ENCODE measurements around the gene METTL22.

METTL22 gene

GRCh38 chr16:8590811-8591210, 30.7 kb upstream of the METTL22 start:
- peaks cover 3% of the 10 kb centered on the region for H3K27me3 ChIP-seq (ENCODE audit: insufficient read depth, low read length, poor library complexity)
- TF ChIP-seq EZH2 (IDR thresholded peaks at IDR 0.05; ENCODE audit: borderline replicate concordance, low read depth, low read length, severe bottlenecking): no peak
- no peak for ATAC-seq (ENCODE audit: insufficient read depth, low read depth)
- H3K79me2 ChIP-seq (ENCODE audit: insufficient read depth, low read length): no peaks in the 10 kb centered on the region
- H3K27ac ChIP-seq (ENCODE audit: low read length): no peak overlapping the region
- H3K4me3 ChIP-seq (ENCODE audit: low read depth in 1 of 2, low read length in 2 of 2): no peak overlapping the region
- H3K36me3 ChIP-seq (ENCODE audit: insufficient read depth, low read length): no peaks in the 10 kb centered on the region
- no peak overlapping the region for H2AFZ ChIP-seq (ENCODE audit: low read depth, low read length)
- DNase-seq: no peak
- H3K4me1 ChIP-seq (ENCODE audit: insufficient read depth, low read length): no peaks in the 10 kb centered on the region
- no peak overlapping the region for H3K9ac ChIP-seq (ENCODE audit: low read depth, low read length)
- no peaks in the 10 kb centered on the region for H4K20me1 ChIP-seq (ENCODE audit: insufficient read depth, low read length)
- H3K9me3 ChIP-seq (ENCODE audit: insufficient read depth, low read length, severe bottlenecking): no peaks in the 10 kb centered on the region
- no peak overlapping the region for H3K4me2 ChIP-seq (ENCODE audit: insufficient read depth, low read length)

GRCh38 chr16:8591451-8591850, 30.0 kb upstream of the METTL22 start:
- TF ChIP-seq EZH2 (IDR thresholded peaks at IDR 0.05; ENCODE audit: borderline replicate concordance, low read depth, low read length, severe bottlenecking): no peak
- H3K9me3 ChIP-seq (ENCODE audit: insufficient read depth, low read length, severe bottlenecking): no peaks in the 10 kb centered on the region
- no peaks in the 10 kb centered on the region for H3K27me3 ChIP-seq (ENCODE audit: insufficient read depth, low read length, poor library complexity)
- H3K4me1 ChIP-seq (ENCODE audit: insufficient read depth, low read length): no peaks in the 10 kb centered on the region
- H3K4me3 ChIP-seq (ENCODE audit: low read depth in 1 of 2, low read length in 2 of 2): no peak overlapping the region
- DNase-seq (no peak), ATAC-seq (ENCODE audit: insufficient read depth, low read depth) (no peak)
- H3K79me2 ChIP-seq (ENCODE audit: insufficient read depth, low read length): no peaks in the 10 kb centered on the region
- no peaks in the 10 kb centered on the region for H3K36me3 ChIP-seq (ENCODE audit: insufficient read depth, low read length)
- no peaks in the 10 kb centered on the region for H4K20me1 ChIP-seq (ENCODE audit: insufficient read depth, low read length)
- no peak overlapping the region for H2AFZ ChIP-seq (ENCODE audit: low read depth, low read length)
- H3K27ac ChIP-seq (ENCODE audit: low read length): no peak overlapping the region
- no peak overlapping the region for H3K9ac ChIP-seq (ENCODE audit: low read depth, low read length)
- no peak overlapping the region for H3K4me2 ChIP-seq (ENCODE audit: insufficient read depth, low read length)

- Histone ChIP-seq H3K36me3 (ENCODE audit: insufficient read depth, low read length) (no peaks in the 10 kb centered on the region), H3K9me3 (ENCODE audit: insufficient read depth, low read length, severe bottlenecking) (no peaks in the 10 kb centered on the region), H4K20me1 (ENCODE audit: insufficient read depth, low read length) (no peaks in the 10 kb centered on the region), H3K79me2 (ENCODE audit: insufficient read depth, low read length) (no peaks in the 10 kb centered on the region), H2AFZ (ENCODE audit: low read depth, low read length) (no peak overlapping the region), H3K9ac (ENCODE audit: low read depth, low read length) (no peak overlapping the region), H3K27me3 (ENCODE audit: insufficient read depth, low read length, poor library complexity) (no peaks in the 10 kb centered on the region), H3K4me2 (ENCODE audit: insufficient read depth, low read length) (no peak overlapping the region), H3K4me1 (ENCODE audit: insufficient read depth, low read length) (no peaks in the 10 kb centered on the region), H3K4me3 (ENCODE audit: low read depth in 1 of 2, low read length in 2 of 2) (no peak overlapping the region), H3K27ac (ENCODE audit: low read length) (no peak overlapping the region)
- DNase-seq (no peak), ATAC-seq (ENCODE audit: insufficient read depth, low read depth) (no peak)
- no peak for TF ChIP-seq EZH2 (IDR thresholded peaks at IDR 0.05; ENCODE audit: borderline replicate concordance, low read depth, low read length, severe bottlenecking)
- no peak for TF ChIP-seq CTCF (IDR thresholded peaks at IDR 0.05; ENCODE audit: borderline replicate concordance, extremely low read depth, low read length, poor library complexity, severe bottlenecking)
Observed at GRCh38 chr16:8594149-8594666, 27.3 kb upstream of the METTL22 start.

GRCh38 chr16:8595783-8596182, 25.7 kb upstream of the METTL22 start:
- DNase-seq: no peak
- TF ChIP-seq EZH2 (IDR thresholded peaks at IDR 0.05; ENCODE audit: borderline replicate concordance, low read depth, low read length, severe bottlenecking) (no peak), CTCF (IDR thresholded peaks at IDR 0.05; ENCODE audit: borderline replicate concordance, extremely low read depth, low read length, poor library complexity, severe bottlenecking) (no peak)
- H3K27ac ChIP-seq (ENCODE audit: low read length): no peak overlapping the region
- no peaks in the 10 kb centered on the region for H3K27me3 ChIP-seq (ENCODE audit: insufficient read depth, low read length, poor library complexity)
- H3K79me2 ChIP-seq (ENCODE audit: insufficient read depth, low read length): no peaks in the 10 kb centered on the region
- no peaks in the 10 kb centered on the region for H3K9me3 ChIP-seq (ENCODE audit: insufficient read depth, low read length, severe bottlenecking)
- H3K36me3 ChIP-seq (ENCODE audit: insufficient read depth, low read length): no peaks in the 10 kb centered on the region
- H3K4me2 ChIP-seq (ENCODE audit: insufficient read depth, low read length): no peak overlapping the region
- no peak overlapping the region for H3K4me3 ChIP-seq (ENCODE audit: low read depth in 1 of 2, low read length in 2 of 2)
- H4K20me1 ChIP-seq (ENCODE audit: insufficient read depth, low read length): no peaks in the 10 kb centered on the region
- ATAC-seq (ENCODE audit: insufficient read depth, low read depth): no peak
- no peak overlapping the region for H3K9ac ChIP-seq (ENCODE audit: low read depth, low read length)
- no peak overlapping the region for H2AFZ ChIP-seq (ENCODE audit: low read depth, low read length)
- no peaks in the 10 kb centered on the region for H3K4me1 ChIP-seq (ENCODE audit: insufficient read depth, low read length)

Data from DND-41 (cell line).